ENCODE measurements around the gene INSM2.

GRCh38 chr14:35506927-35507326 lies 27.0 kb upstream of the INSM2 start:
- TF ChIP-seq EZH2 (IDR thresholded peaks at IDR 0.05; ENCODE audit: insufficient read depth, poor library complexity, severe bottlenecking) (no peak), EZH2phosphoT487 (IDR thresholded peaks at IDR 0.05; ENCODE audit: insufficient read depth, low read depth) (no peak)

Data from GM23248 (cell line).